ENCODE measurements around the gene CACNA1B. TPM values are rescaled to one million over a fixed set of nuclear protein-coding genes. Genes with fewer than 3 reads are reported as not detected.

The CACNA1B gene
- total RNA-seq, 3 donors from 2014 or later = 0.12 to 1.7 (median 0.22) TPM

- DNase-seq (no peak), ATAC-seq (no peak)
- Histone ChIP-seq H3K4me3 (no peak overlapping the region), H3K36me3 (ENCODE audit: low read depth) (no peaks in the 10 kb centered on the region), H3K4me1 (ENCODE audit: low read depth) (no peaks in the 10 kb centered on the region), H3K9me3 (no peaks in the 10 kb centered on the region)
- intact Hi-C loops (cut with DNase I, micrococcal nuclease) = no loop called here
- TF ChIP-seq CTCF (IDR thresholded peaks at IDR 0.05) = no peak
Measured at GRCh38 chr9:137965177-137965795, 87.7 kb downstream of the CACNA1B start.

- no peak for DNase-seq
Measured at GRCh38 chr9:137967280-137967953, 89.8 kb downstream of the CACNA1B start.

GRCh38 chr9:137968235-137968634, 90.7 kb downstream of the CACNA1B start:
- no peak for TF ChIP-seq CTCF (IDR thresholded peaks at IDR 0.05)

More at GRCh38 chr9:137967280-137967953, 89.8 kb downstream of the CACNA1B start:
- H3K9me3 ChIP-seq = no peaks in the 10 kb centered on the region
- no peak for TF ChIP-seq CTCF (IDR thresholded peaks at IDR 0.05)
- H3K4me3 ChIP-seq = no peak overlapping the region
- no peak for ATAC-seq
- no peaks in the 10 kb centered on the region for H3K36me3 ChIP-seq (ENCODE audit: low read depth)
- intact Hi-C loops (cut with DNase I, micrococcal nuclease) = no loop called here
- H3K4me1 ChIP-seq (ENCODE audit: low read depth) = no peaks in the 10 kb centered on the region

GRCh38 chr9:137969008-137969407, 91.4 kb downstream of the CACNA1B start:
- no peak for TF ChIP-seq CTCF (IDR thresholded peaks at IDR 0.05)
- intact Hi-C loops (cut with DNase I, micrococcal nuclease) = no loop called here
- Histone ChIP-seq H3K9me3 (no peaks in the 10 kb centered on the region), H3K4me1 (ENCODE audit: low read depth) (no peaks in the 10 kb centered on the region), H3K4me3 (no peak overlapping the region), H3K36me3 (ENCODE audit: low read depth) (no peaks in the 10 kb centered on the region)
- no peak for DNase-seq
- ATAC-seq = no peak

More at GRCh38 chr9:137968235-137968634, 90.7 kb downstream of the CACNA1B start:
- Histone ChIP-seq H3K36me3 (ENCODE audit: low read depth) (no peaks in the 10 kb centered on the region), H3K4me3 (no peak overlapping the region), H3K9me3 (no peaks in the 10 kb centered on the region), H3K4me1 (ENCODE audit: low read depth) (no peaks in the 10 kb centered on the region)
- no peak for DNase-seq
- intact Hi-C loops (cut with DNase I, micrococcal nuclease) = no loop called here
- ATAC-seq = no peak

GRCh38 chr9:137969685-137970084, 92.1 kb downstream of the CACNA1B start:
- DNase-seq (no peak), ATAC-seq (no peak)
- Histone ChIP-seq H3K9me3 (no peaks in the 10 kb centered on the region), H3K36me3 (ENCODE audit: low read depth) (no peaks in the 10 kb centered on the region), H3K4me3 (no peak overlapping the region), H3K4me1 (ENCODE audit: low read depth) (no peaks in the 10 kb centered on the region)
- intact Hi-C loops (cut with DNase I, micrococcal nuclease) = no loop called here
- no peak for TF ChIP-seq CTCF (IDR thresholded peaks at IDR 0.05)

All from mucosa of descending colon (tissue), 3 donors.